ENCODE data around the gene MTMR8.

MTMR8 gene

GRCh38 chrX:64291123-64291522 is 104.1 kb downstream of the MTMR8 start:
- no peak for DNase-seq

GRCh38 chrX:64265265-64265664 is 130.0 kb downstream of the MTMR8 start:
- DNase-seq: no peak

GRCh38 chrX:64230123-64230970 is 164.9 kb downstream of the MTMR8 start, which contains the start of gene ASB12:
ASB12 (minus strand) TSS chrX:64230607; CDS start chrX:64225650, 4,957 bp downstream.
- DNase-seq: no peak

GRCh38 chrX:64229154-64229553 is 166.1 kb downstream of the MTMR8 start:
- DNase-seq: no peak

All from NCI-H1436 treated with DMSO at 0.1 percent for 48 hours (cell line).